Endothelial cell of umbilical vein (primary cell): ENCODE measurements around the gene GDNF. TPM values are rescaled to one million over a fixed set of nuclear protein-coding genes. Genes with fewer than 3 reads are reported as not detected.

Experiments
- BruUV-seq: library from RNA; stranded (reverse); fragments of 400-500 nt; replicated peaks from 2 replicates; lab custom pipeline; 2021; lab: Mats Ljungman, UMichigan
- CTCF ChIA-PET: fragments of 300-600, 350-600 bp; sonication (Branson Sonifier 250); formaldehyde crosslinking; loops from one replicate; lab custom pipeline; 2021; ENCODE audit warnings: antibody characterized with exemption, inconsistent platforms; lab: Charles Lee
- POLR2A ChIA-PET: fragments of 300-600, 350-600 bp; sonication (Branson Sonifier 250); formaldehyde crosslinking; loops from one replicate; lab custom pipeline; 2021; ENCODE audit warnings: antibody characterized with exemption, inconsistent platforms; lab: Charles Lee
- DNase-seq: peaks from one replicate; pipeline ENCODE4 v3.0.0-alpha.2; 2011; ENCODE audit warnings: low read depth, low spot score
- FAIRE-seq: peaks from 2 replicates; lab custom pipeline; 2011; peaks lifted over from hg19 to GRCh38; lab: Jason Lieb, UNC
- H2AFZ ChIP-seq: 2 replicates; pipeline ENCODE4 v1.6.0; 2012; ENCODE audit warnings: low read depth, low read length, control low read depth, inconsistent platforms
- H3K27ac ChIP-seq: 2 replicates; pipeline ENCODE4 v1.5.1; 2011; ENCODE audit warnings: low read depth, mild to moderate bottlenecking, control low read depth, low read length, moderate library complexity; ENCODE audit not compliant: insufficient read depth
- H3K27me3 ChIP-seq, 2 experiments: 2 replicates each; pipeline versions ENCODE4 v1.6.0 to v1.6.1; 2011; ENCODE audit warnings: low read length in 2 of 2, mixed read lengths in 1 of 2; ENCODE audit not compliant: control insufficient read depth in 2 of 2, insufficient read depth in 2 of 2
- H3K36me3 ChIP-seq, 2 experiments: 2 replicates in 1 of 2; 3 replicates in 1 of 2; pipeline ENCODE4 v1.5.1; 2011; ENCODE audit warnings: low read length in 2 of 2, mild to moderate bottlenecking in 1 of 2, moderate library complexity in 1 of 2; ENCODE audit not compliant: control insufficient read depth in 2 of 2, insufficient read depth in 2 of 2; ENCODE audit errors: extremely low read depth in 1 of 2
- H3K4me1 ChIP-seq: 3 replicates; pipeline ENCODE4 v1.5.1; 2011; ENCODE audit warnings: mild to moderate bottlenecking, low read length; ENCODE audit not compliant: control insufficient read depth, insufficient read depth; ENCODE audit errors: extremely low read depth
- H3K4me2 ChIP-seq: 2 replicates; pipeline ENCODE4 v1.6.1; 2011; ENCODE audit warnings: low read length, control low read depth, mixed read lengths; ENCODE audit not compliant: insufficient read depth
- H3K4me3 ChIP-seq, 3 experiments: fragments of 200-600 bp in 1 of 3; sonication (generic), shearing (Covaris generic) in 1 of 3; replicated peaks in 1 of 3; 2 replicates each; pipeline ENCODE4 v1.5.1; 2011 to 2016; ENCODE audit warnings: control low read depth in 3 of 3, low read length in 3 of 3, mild to moderate bottlenecking in 2 of 3, inconsistent platforms in 1 of 3, low read depth in 1 of 3, moderate library complexity in 1 of 3; ENCODE audit not compliant: insufficient read depth in 1 of 3
- H3K79me2 ChIP-seq: 2 replicates; pipeline ENCODE4 v1.6.0; 2012; ENCODE audit warnings: low read length, inconsistent platforms; ENCODE audit not compliant: control insufficient read depth, insufficient read depth
- H3K9ac ChIP-seq: replicated peaks from 2 replicates; pipeline ENCODE3; 2011; ENCODE audit warnings: low read length, control low read depth; ENCODE audit not compliant: insufficient read depth; ENCODE audit errors: extremely low read depth
- H3K9me1 ChIP-seq: replicated peaks from 3 replicates; pipeline ENCODE4 v1.6.0; 2011; ENCODE audit warnings: mild to moderate bottlenecking, low read length; ENCODE audit not compliant: control insufficient read depth, insufficient read depth; ENCODE audit errors: extremely low read depth
- H3K9me3 ChIP-seq: replicated peaks from 2 replicates; pipeline ENCODE4 v1.5.1; 2012; ENCODE audit warnings: low read length, inconsistent platforms; ENCODE audit not compliant: control insufficient read depth, insufficient read depth
- H4K20me1 ChIP-seq: replicated peaks from 2 replicates; pipeline ENCODE3; 2011; ENCODE audit warnings: mild to moderate bottlenecking, low read length; ENCODE audit not compliant: control insufficient read depth, insufficient read depth; ENCODE audit errors: extremely low read depth
- CTCF ChIP-seq, 2 donors: IDR thresholded peaks; 1 replicate in 1 of 2; 2 replicates in 1 of 2; pipeline ENCODE4 v1.5.1; 2011; ENCODE audit warnings: low read length in 2 of 2, mild to moderate bottlenecking in 2 of 2, moderate library complexity in 2 of 2, control low read depth in 1 of 2, inconsistent platforms in 1 of 2, low read depth in 1 of 2; ENCODE audit not compliant: insufficient read depth in 1 of 2; ENCODE audit errors: extremely low read depth in 1 of 2
- EZH2 ChIP-seq: IDR thresholded peaks from 2 replicates; pipeline ENCODE4 v1.6.1; 2012; ENCODE audit warnings: borderline replicate concordance, low read depth, mild to moderate bottlenecking, moderate library complexity, low read length, inconsistent platforms; ENCODE audit not compliant: severe bottlenecking
- FOS ChIP-seq: IDR thresholded peaks from 2 replicates; pipeline ENCODE4 v1.6.1; 2011; ENCODE audit warnings: mild to moderate bottlenecking, low read length, moderate library complexity, borderline replicate concordance; ENCODE audit not compliant: insufficient read depth
- GATA2 ChIP-seq: IDR thresholded peaks from 2 replicates; pipeline ENCODE4 v1.7.0; 2011; ENCODE audit warnings: low read depth, mild to moderate bottlenecking, moderate library complexity, mixed read lengths, low read length; ENCODE audit not compliant: insufficient read length, insufficient read depth
- JUN ChIP-seq: IDR thresholded peaks from 2 replicates; pipeline ENCODE4 v1.6.1; 2011; ENCODE audit warnings: borderline replicate concordance, low read depth; ENCODE audit not compliant: insufficient read length, insufficient read depth
- MAX ChIP-seq: IDR thresholded peaks from 2 replicates; pipeline ENCODE4 v1.6.1; 2011; ENCODE audit not compliant: insufficient read depth, insufficient read length
- MYC ChIP-seq: IDR thresholded peaks from one replicate; pipeline ENCODE4 v1.6.1; 2011; ENCODE audit warnings: mild to moderate bottlenecking, low read depth, low read length
- POLR2A ChIP-seq: IDR thresholded peaks from 2 replicates; pipeline ENCODE4 v1.6.1; 2012; ENCODE audit warnings: low read depth, mild to moderate bottlenecking, control low read depth, low read length
- POLR2AphosphoS5 ChIP-seq: IDR thresholded peaks from 2 replicates; pipeline ENCODE4 v1.6.1; 2012; ENCODE audit warnings: low read depth, mild to moderate bottlenecking, control low read depth, low read length, moderate library complexity; ENCODE audit not compliant: insufficient read depth
- dilution Hi-C: fragments of 300-500 bp; cut with MboI; formaldehyde crosslinking; loops from one replicate; pipeline ENCODE4 v1.15.0; 2019; ENCODE audit warnings: low sequenced_read_pairs; ENCODE audit not compliant: extremely low pct_ligation_motif_present
- intact Hi-C: fragments of 100-400 bp; cut with micrococcal nuclease; formaldehyde crosslinking; loops from one replicate; pipeline ENCODE4 v1.10.0; 2022
- polyA plus RNA-seq, 4 experiments: library from polyadenylated mRNA; depleted of rRNA in 3 of 4; stranded (reverse) in 3 of 4; unstranded in 1 of 4; fragments of >200 nt; gene quantifications; 2 replicates each; pipeline versions ENCODE4 v1.2.1 to v1.2.3, GENCODE V29; 2011 to 2012; ENCODE audit warnings: missing spikeins in 1 of 4
- total RNA-seq: library from RNA; stranded (reverse); gene quantifications from 2 replicates; pipeline ENCODE4 v1.2.3, GENCODE V29; 2021

Gene GDNF
- total and polyA plus RNA-seq, 2 donors (not counting 3 experiments of a cell fraction or from before 2014, with no cell fraction given), result not detected

DNA sequence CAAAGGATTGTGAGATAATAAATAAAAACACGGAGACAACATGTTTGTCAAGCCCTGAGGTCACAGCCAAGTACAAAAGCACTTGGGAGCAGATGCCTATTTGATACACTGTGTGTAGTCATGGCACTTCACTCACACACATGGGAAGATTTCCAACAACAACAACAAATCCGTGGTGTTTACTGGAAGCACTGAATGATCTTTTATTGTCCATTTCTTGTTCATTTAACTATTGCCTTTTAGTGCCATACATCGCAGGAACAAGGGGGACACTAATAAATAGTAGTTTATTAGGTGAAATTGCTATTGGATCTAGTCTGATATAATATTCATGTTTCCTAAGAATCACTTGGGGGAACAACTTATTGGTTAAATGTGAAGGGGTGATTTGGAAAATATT lies 20.4 kb upstream of the GDNF start:
- no peaks in the 10 kb centered on the region for H3K9me1 ChIP-seq

More for the DNA sequence above, 20.4 kb upstream of the GDNF start:
- no peaks in the 10 kb centered on the region for H3K9me3 ChIP-seq
- no peak overlapping the region for H2AFZ ChIP-seq
- CTCF ChIA-PET, result no interaction called here
- H3K79me2 ChIP-seq, result no peaks in the 10 kb centered on the region
- intact Hi-C loops, result no loop called here
- no peak overlapping the region for H3K4me3 ChIP-seq
- no peaks in the 10 kb centered on the region for H4K20me1 ChIP-seq
- BruUV-seq, result no TSS peak
- H3K4me1 ChIP-seq, result no peaks in the 10 kb centered on the region
- no peak overlapping the region for H3K4me2 ChIP-seq
- H3K27me3 ChIP-seq, result peaks cover 0 to 7% of the 10 kb centered on the region in 2 experiments
- H3K36me3 ChIP-seq, result no peaks in the 10 kb centered on the region
- dilution Hi-C loops, result no loop called here
- no peak for TF ChIP-seq MYC
- no peak for TF ChIP-seq CTCF (IDR thresholded peaks at IDR 0.05; ENCODE audit: extremely low read depth in 1 of 2, insufficient read depth in 1 of 2, low read depth in 1 of 2, low read length in 2 of 2)
- TF ChIP-seq GATA2, result no peak
- no peak for TF ChIP-seq POLR2A
- no peak for TF ChIP-seq POLR2AphosphoS5
- no peak for TF ChIP-seq MAX
- TF ChIP-seq EZH2, result no peak
- no peak for TF ChIP-seq JUN
- no peak for TF ChIP-seq FOS
- FAIRE-seq (no peak), DNase-seq (no peak)
- no peak overlapping the region for H3K9ac ChIP-seq
- H3K27ac ChIP-seq, result no peak overlapping the region
- POLR2A ChIA-PET, result no interaction called here
